Colonic mucosa (tissue), 4 donors: ENCODE measurements around the gene RNF145. TPM values are rescaled to one million over a fixed set of nuclear protein-coding genes. Genes with fewer than 3 reads are reported as not detected.
"Not testable (repeated sequence)": the region's sequence is repeated elsewhere in the genome, so short reads cannot be mapped to it uniquely, and the experiment has no call there.

Source experiments
- DNase-seq: peaks from one replicate; pipeline ENCODE4 v3.0.0-alpha.2; 2020
- H3K27ac ChIP-seq: fragments of 200-600 bp; one replicate; pipeline ENCODE4 v1.8.0; 2021
- H3K27me3 ChIP-seq: fragments of 200-600 bp; one replicate; pipeline ENCODE4 v1.8.0; 2021
- H3K36me3 ChIP-seq: fragments of 200-600 bp; one replicate; pipeline ENCODE4 v1.8.0; 2021
- H3K4me1 ChIP-seq: fragments of 200-600 bp; one replicate; pipeline ENCODE4 v1.8.0; 2021; ENCODE audit warnings: mild to moderate bottlenecking
- H3K4me3 ChIP-seq: fragments of 200-600 bp; one replicate; pipeline ENCODE4 v1.8.0; 2021
- H3K9ac ChIP-seq, 2 donors: one replicate each; pipeline ENCODE4 v1.7.0; 2013; ENCODE audit warnings: control low read depth in 2 of 2, low read depth in 2 of 2, low read length in 2 of 2
- H3K9me3 ChIP-seq: fragments of 200-600 bp; one replicate; pipeline ENCODE4 v1.8.0; 2021
- CTCF ChIP-seq: fragments of 200-600 bp; IDR thresholded peaks from one replicate; pipeline ENCODE4 v1.8.0; 2022; ENCODE audit warnings: antibody characterized with exemption, mild to moderate bottlenecking
- intact Hi-C: fragments of 100-400 bp; cut with DNase I; formaldehyde crosslinking; loops from one replicate; pipeline ENCODE4 v1.14.1; 2022
- total RNA-seq, 2 donors: library from RNA; stranded (reverse); fragmentation: NEBNext Ultra II Directional in 1 of 2; extraction: Animal tissue kit (Norgen Biotek cat#: 25700) in 1 of 2; gene quantifications; one replicate each; pipeline ENCODE4 v1.2.1, GENCODE V29; 2021
- donor health status: healthy.
- donor health status: DM: no; HTN: no; CAD: no.
- donor health status: DM: no; HTN: no; CAD: no.

RNF145 gene
- total RNA-seq, 2 donors from 2014 or later: 58.8 to 92.3 TPM

- H3K4me1 ChIP-seq: no peaks in the 10 kb centered on the region
- no peak overlapping the region for H3K4me3 ChIP-seq
- no peak overlapping the region for H3K27ac ChIP-seq
- DNase-seq: no peak
- TF ChIP-seq CTCF: no peak
- H3K36me3 ChIP-seq: no peaks in the 10 kb centered on the region
- intact Hi-C loops: no loop called here
- H3K27me3 ChIP-seq: no peaks in the 10 kb centered on the region
- no peak overlapping the region for H3K9ac ChIP-seq
- H3K9me3 ChIP-seq: no peaks in the 10 kb centered on the region
Observed at GRCh38 chr5:159128070-159128541, 81.2 kb downstream of the RNF145 start.

GRCh38 chr5:159123700-159124099 is 85.7 kb downstream of the RNF145 start:
- no peak overlapping the region for H3K9ac ChIP-seq
- H3K4me1 ChIP-seq: no peaks in the 10 kb centered on the region
- no peaks in the 10 kb centered on the region for H3K9me3 ChIP-seq
- DNase-seq: no peak
- intact Hi-C loops: no loop called here
- no peak overlapping the region for H3K4me3 ChIP-seq
- no peak for TF ChIP-seq CTCF
- no peaks in the 10 kb centered on the region for H3K27me3 ChIP-seq
- no peaks in the 10 kb centered on the region for H3K36me3 ChIP-seq
- no peak overlapping the region for H3K27ac ChIP-seq

GRCh38 chr5:159123189-159123588 is 86.2 kb downstream of the RNF145 start:
- no peaks in the 10 kb centered on the region for H3K4me1 ChIP-seq
- no peak overlapping the region for H3K9ac ChIP-seq
- DNase-seq: no peak
- no peak overlapping the region for H3K4me3 ChIP-seq
- no peaks in the 10 kb centered on the region for H3K27me3 ChIP-seq
- no peaks in the 10 kb centered on the region for H3K9me3 ChIP-seq
- no peaks in the 10 kb centered on the region for H3K36me3 ChIP-seq
- no peak for TF ChIP-seq CTCF
- intact Hi-C loops: no loop called here
- H3K27ac ChIP-seq: no peak overlapping the region

GRCh38 chr5:159121061-159121460 is 88.3 kb downstream of the RNF145 start:
- no peaks in the 10 kb centered on the region for H3K27me3 ChIP-seq
- H3K4me3 ChIP-seq: no peak overlapping the region
- TF ChIP-seq CTCF: no peak
- no peaks in the 10 kb centered on the region for H3K9me3 ChIP-seq
- H3K9ac ChIP-seq: no peak overlapping the region
- DNase-seq: no peak
- H3K36me3 ChIP-seq: no peaks in the 10 kb centered on the region
- H3K27ac ChIP-seq: no peak overlapping the region
- intact Hi-C loops: no loop called here
- H3K4me1 ChIP-seq: no peaks in the 10 kb centered on the region

GRCh38 chr5:159120446-159120845 is 88.9 kb downstream of the RNF145 start:
- H3K4me1 ChIP-seq: no peaks in the 10 kb centered on the region
- H3K9me3 ChIP-seq: no peaks in the 10 kb centered on the region
- no peak overlapping the region for H3K9ac ChIP-seq
- no peaks in the 10 kb centered on the region for H3K36me3 ChIP-seq
- no peak overlapping the region for H3K27ac ChIP-seq
- intact Hi-C loops: no loop called here
- no peak overlapping the region for H3K4me3 ChIP-seq
- TF ChIP-seq CTCF: no peak
- no peak for DNase-seq
- H3K27me3 ChIP-seq: no peaks in the 10 kb centered on the region

GRCh38 chr5:159119842-159120241 is 89.5 kb downstream of the RNF145 start:
- H3K27me3 ChIP-seq, H3K4me1 ChIP-seq, H3K27ac ChIP-seq, H3K4me3 ChIP-seq, DNase-seq, H3K36me3 ChIP-seq, intact Hi-C loops, H3K9me3 ChIP-seq, H3K9ac ChIP-seq: not testable (repeated sequence)

- H3K36me3 ChIP-seq, DNase-seq, H3K27ac ChIP-seq, intact Hi-C loops, H3K9ac ChIP-seq, H3K9me3 ChIP-seq, H3K4me3 ChIP-seq, H3K4me1 ChIP-seq, H3K27me3 ChIP-seq: not testable (repeated sequence)
Observed at GRCh38 chr5:159118958-159119659, 90.2 kb downstream of the RNF145 start.
